HG02852 (cell line): ENCODE data around the gene SMIM12.

Experiments used
- ATAC-seq: cut with Tn5 transposase; IDR thresholded peaks from one replicate; pipeline ENCODE4 v1.9.1; 2021; ENCODE audit warnings: mild to moderate bottlenecking, moderate library complexity; ENCODE audit not compliant: unreplicated experiment

SMIM12 gene

GRCh38 chr1:34874296-34874952 lies 14.9 kb upstream of the SMIM12 start:
- no peak for ATAC-seq

- no peak for ATAC-seq
Measured at GRCh38 chr1:34872133-34872503, 12.6 kb upstream of the SMIM12 start.

- no peak for ATAC-seq
Measured at GRCh38 chr1:34871443-34872132, 12.0 kb upstream of the SMIM12 start.

GRCh38 chr1:34870395-34870794 lies 10.8 kb upstream of the SMIM12 start:
- no peak for ATAC-seq

- no peak for ATAC-seq
Measured at GRCh38 chr1:34869760-34870159, 10.2 kb upstream of the SMIM12 start.

- ATAC-seq: no peak
Measured at GRCh38 chr1:34868230-34869049, 8.9 kb upstream of the SMIM12 start.

GRCh38 chr1:34867415-34867814 lies 7.9 kb upstream of the SMIM12 start:
- no peak for ATAC-seq

- no peak for ATAC-seq
Measured at GRCh38 chr1:34866762-34867109, 7.2 kb upstream of the SMIM12 start.

- ATAC-seq: no peak
Measured at GRCh38 chr1:34865981-34866761, 6.6 kb upstream of the SMIM12 start.

GRCh38 chr1:34865573-34865972 lies 6.0 kb upstream of the SMIM12 start:
- no peak for ATAC-seq

- ATAC-seq: no peak
Measured at GRCh38 chr1:34864759-34865158, 5.2 kb upstream of the SMIM12 start.

- no peak for ATAC-seq
Measured at GRCh38 chr1:34863501-34863900, 4.0 kb upstream of the SMIM12 start.

GRCh38 chr1:34858901-34859445 lies 576 bp downstream of the SMIM12 start:
- ATAC-seq: peak; percentile 3

- ATAC-seq: no peak
Measured at GRCh38 chr1:34856697-34857096, 2.9 kb downstream of the SMIM12 start.

- peak; percentile 91 for ATAC-seq
Measured at GRCh38 chr1:34852677-34853217, 6.8 kb downstream of the SMIM12 start.

GRCh38 chr1:34851431-34852105 lies 8.0 kb downstream of the SMIM12 start:
- no peak for ATAC-seq

GRCh38 chr1:34850382-34850781 lies 9.2 kb downstream of the SMIM12 start:
- no peak for ATAC-seq

- no peak for ATAC-seq
Measured at GRCh38 chr1:34847094-34847493, 12.5 kb downstream of the SMIM12 start.

- ATAC-seq: no peak
Measured at GRCh38 chr1:34846265-34846664, 13.3 kb downstream of the SMIM12 start.
